Placental pericyte (primary cell): Measurements from ENCODE around the gene RAB34. TPM values are rescaled to one million over a fixed set of nuclear protein-coding genes. Genes with fewer than 3 reads are reported as not detected.

ENCODE experiments used
- small RNA-seq: library from RNA; depleted of rRNA; stranded (forward); fragments of <200 nt; gene quantifications from one replicate; pipeline ENCODE3, GENCODE V24; 2012; ENCODE audit warnings: low replicate concordance
- total RNA-seq: library from RNA; depleted of rRNA; stranded (reverse); fragments of >200 nt; gene quantifications from 2 replicates; pipeline ENCODE4 v1.2.3, GENCODE V29; 2012

Gene RAB34
- total RNA-seq, result 200 and 222 TPM in 2 replicates

GRCh38 chr17:28717578-28718332 lies at the start of gene RAB34:
Gene RAB34, minus strand, starts transcription at chr17:28717868. Its CDS starts 602 bp downstream, at chr17:28717266.

GRCh38 chr17:28743243-28744103 lies 25.8 kb upstream of the RAB34 start, which contains the start of gene TRAF4:
Gene TRAF4, plus strand, starts transcription at chr17:28744011. Its CDS starts 102 bp downstream, at chr17:28744113.

GRCh38 chr17:28728364-28729200 lies 10.9 kb upstream of the RAB34 start, which contains the start of gene NEK8:
Gene NEK8, plus strand, starts transcription at chr17:28728788. Its CDS starts 26 bp downstream, at chr17:28728814.

GRCh38 chr17:28726226-28726626 lies 8.6 kb upstream of the RAB34 start, which contains the start of gene TLCD1:
Gene TLCD1, minus strand, starts transcription at chr17:28726233. Its CDS starts 136 bp downstream, at chr17:28726097.

GRCh38 chr17:28711723-28712031 lies 6.0 kb downstream of the RAB34 start, which contains the start of gene PROCA1:
Gene PROCA1, minus strand, starts transcription at chr17:28711888. Its CDS starts 228 bp downstream, at chr17:28711660.

Small RNA genes within 50 kb of the gene (small RNA-seq; reads per million reads assigned to genes)
- gene SNORD42A (not detected), gene SNORD42B (0.55 reads per million, percentile 22 among the genes with 10 or more reads in this experiment), gene SNORD4A (not detected), gene SNORD4B (not detected)

Other genes with a start within 250 kb of the RAB34 start
- not detected in 2 replicates for gene SLC13A2, start 244.2 kb downstream of the RAB34 start, total RNA-seq
- not detected in 2 replicates for gene FOXN1, start 211.5 kb downstream of the RAB34 start, total RNA-seq
- gene UNC119, start 165.2 kb downstream of the RAB34 start, total RNA-seq, result 16.0 and 19.6 TPM in 2 replicates
- gene PIGS, start 146.3 kb downstream of the RAB34 start, total RNA-seq, result 40.2 and 44.0 TPM in 2 replicates
- gene ALDOC, start 141.0 kb downstream of the RAB34 start, total RNA-seq, result 9.7 and 30.4 TPM in 2 replicates
- gene SPAG5, start 118.8 kb downstream of the RAB34 start, total RNA-seq, result 2.4 and 77.9 TPM in 2 replicates
- gene RSKR, start 103.7 kb downstream of the RAB34 start, total RNA-seq, result 2.6 and 7.6 TPM in 2 replicates
- 103 and 183 TPM in 2 replicates for gene BLTP2, start 72.7 kb downstream of the RAB34 start, total RNA-seq
- 36.5 and 44.2 TPM in 2 replicates for gene SDF2, start 56.0 kb downstream of the RAB34 start, total RNA-seq
- 61.3 and 66.7 TPM in 2 replicates for gene SUPT6H, start 55.7 kb downstream of the RAB34 start, total RNA-seq
- 0.44 and 0.86 TPM in 2 replicates for gene PROCA1, start 6.0 kb downstream of the RAB34 start, total RNA-seq
- gene RPL23A, start 2.1 kb upstream of the RAB34 start, total RNA-seq, result 341 and 470 TPM in 2 replicates
- gene TLCD1, start 8.4 kb upstream of the RAB34 start, total RNA-seq, result 4.2 TPM in 2 replicates
- 3.3 and 8.5 TPM in 2 replicates for gene NEK8, start 10.9 kb upstream of the RAB34 start, total RNA-seq
- gene TRAF4, start 26.1 kb upstream of the RAB34 start, total RNA-seq, result 32.6 and 65.3 TPM in 2 replicates
- 9.6 and 11.5 TPM in 2 replicates for gene FAM222B, start 124.9 kb upstream of the RAB34 start, total RNA-seq
- 32.4 and 64.1 TPM in 2 replicates for gene ERAL1, start 137.1 kb upstream of the RAB34 start, total RNA-seq
- gene FLOT2, start 179.9 kb upstream of the RAB34 start, total RNA-seq, result 44.5 and 59.7 TPM in 2 replicates
- gene DHRS13, start 185.2 kb upstream of the RAB34 start, total RNA-seq, result 4.4 and 6.3 TPM in 2 replicates
- 43.8 and 44.6 TPM in 2 replicates for gene PHF12, start 233.7 kb upstream of the RAB34 start, total RNA-seq